Activated T-cell treated with anti-CD3 and anti-CD28 coated beads, Interleukin-2, amount 50 U/mL, for 4 hours (primary cell): Measurements from ENCODE around the gene PGLYRP3. TPM values are rescaled to one million over a fixed set of nuclear protein-coding genes. Genes with fewer than 3 reads are reported as not detected.
A peak's percentile ranks its signal among the peaks of the same experiment; 100 is the strongest.

ENCODE experiments used
- ATAC-seq, 2 donors: fragments of 200-7000 bp; cut with Tn5 transposase; one replicate each; pipeline ENCODE4 v1.10.0; 2021
- DNase-seq: peaks from one replicate; pipeline ENCODE4 v3.0.0-alpha.2; 2020
- H3K27me3 Mint-ChIP-seq: one replicate; pipeline ENCODE4 v1.8.0; 2021; ENCODE audit warnings: low read depth, mixed read lengths
- H3K36me3 Mint-ChIP-seq: one replicate; pipeline ENCODE4 v1.8.0; 2022; ENCODE audit warnings: mixed read lengths; ENCODE audit not compliant: insufficient read depth
- H3K4me1 Mint-ChIP-seq: one replicate; pipeline ENCODE4 v1.8.0; 2021; ENCODE audit warnings: low read depth, mixed read lengths
- H3K4me3 Mint-ChIP-seq: one replicate; pipeline ENCODE4 v1.8.0; 2021; ENCODE audit warnings: mild to moderate bottlenecking, moderate library complexity, mixed read lengths
- H3K9me3 Mint-ChIP-seq: one replicate; pipeline ENCODE4 v1.8.0; 2021; ENCODE audit warnings: mixed read lengths
- total RNA-seq, 3 donors: library from RNA; stranded (reverse); gene quantifications; one replicate each; pipeline ENCODE4 v1.2.1, GENCODE V29; 2021

PGLYRP3 gene
- total RNA-seq, 3 donors from 2014 or later: not detected

GRCh38 chr1:153309441-153309840 lies 3.3 kb downstream of the PGLYRP3 start:
- Mint-ChIP-seq H3K36me3 (no peaks in the 10 kb centered on the region), H3K9me3 (no peaks in the 10 kb centered on the region), H3K27me3 (peaks cover 13% of the 10 kb centered on the region), H3K4me1 (no peaks in the 10 kb centered on the region), H3K4me3 (no peak overlapping the region)
- ATAC-seq (no peak), DNase-seq (no peak)

DNA sequence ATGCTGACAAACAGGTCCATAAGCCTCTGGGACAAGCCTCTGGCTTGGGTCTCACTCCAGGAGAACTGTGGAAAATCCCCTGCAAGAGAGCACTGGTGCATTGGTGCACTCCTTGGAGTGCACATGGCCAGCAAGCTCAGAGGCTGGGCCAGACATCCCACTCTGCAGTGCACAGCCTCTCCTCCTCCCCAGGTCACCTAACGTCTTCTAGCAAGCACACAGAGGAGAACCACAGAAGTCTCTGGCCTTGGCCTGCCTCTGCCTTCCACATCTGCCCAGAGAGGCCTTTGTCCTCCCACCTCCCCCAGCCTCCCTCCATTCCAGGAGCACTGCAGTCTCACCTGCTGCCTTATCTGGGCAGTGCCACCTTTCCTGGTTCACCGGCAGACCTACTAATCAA lies 4.2 kb downstream of the PGLYRP3 start:
- no peak for DNase-seq
- H3K9me3 Mint-ChIP-seq: no peaks in the 10 kb centered on the region

DNA sequence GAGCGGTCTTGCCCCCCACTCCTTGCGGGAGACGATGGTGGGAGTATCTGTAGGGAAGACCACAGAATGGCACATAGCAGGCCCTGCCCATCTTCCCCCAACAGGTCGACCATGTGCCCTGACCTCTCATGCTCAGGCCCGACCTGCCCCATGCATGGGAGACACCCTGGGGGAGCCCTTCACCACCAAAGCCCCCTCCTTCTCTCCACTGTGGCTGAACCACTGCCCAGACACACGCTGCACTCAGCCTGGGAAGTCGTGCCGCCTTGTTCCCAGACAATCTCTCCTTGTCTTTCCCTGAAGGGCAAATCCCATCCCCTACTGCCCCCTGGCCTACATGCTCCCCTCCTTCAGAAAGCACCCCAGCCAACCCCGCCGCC lies 5.5 kb downstream of the PGLYRP3 start:
- Mint-ChIP-seq H3K4me1 (no peaks in the 10 kb centered on the region), H3K9me3 (no peaks in the 10 kb centered on the region), H3K27me3 (peaks cover 7% of the 10 kb centered on the region), H3K36me3 (no peaks in the 10 kb centered on the region), H3K4me3 (no peak overlapping the region)
- DNase-seq: no peak
- no peak for ATAC-seq

More for the DNA sequence above, 4.2 kb downstream of the PGLYRP3 start:
- no peak for ATAC-seq
- Mint-ChIP-seq H3K36me3 (no peaks in the 10 kb centered on the region), H3K27me3 (peaks cover 13% of the 10 kb centered on the region), H3K4me1 (no peaks in the 10 kb centered on the region), H3K4me3 (no peak overlapping the region)

DNA sequence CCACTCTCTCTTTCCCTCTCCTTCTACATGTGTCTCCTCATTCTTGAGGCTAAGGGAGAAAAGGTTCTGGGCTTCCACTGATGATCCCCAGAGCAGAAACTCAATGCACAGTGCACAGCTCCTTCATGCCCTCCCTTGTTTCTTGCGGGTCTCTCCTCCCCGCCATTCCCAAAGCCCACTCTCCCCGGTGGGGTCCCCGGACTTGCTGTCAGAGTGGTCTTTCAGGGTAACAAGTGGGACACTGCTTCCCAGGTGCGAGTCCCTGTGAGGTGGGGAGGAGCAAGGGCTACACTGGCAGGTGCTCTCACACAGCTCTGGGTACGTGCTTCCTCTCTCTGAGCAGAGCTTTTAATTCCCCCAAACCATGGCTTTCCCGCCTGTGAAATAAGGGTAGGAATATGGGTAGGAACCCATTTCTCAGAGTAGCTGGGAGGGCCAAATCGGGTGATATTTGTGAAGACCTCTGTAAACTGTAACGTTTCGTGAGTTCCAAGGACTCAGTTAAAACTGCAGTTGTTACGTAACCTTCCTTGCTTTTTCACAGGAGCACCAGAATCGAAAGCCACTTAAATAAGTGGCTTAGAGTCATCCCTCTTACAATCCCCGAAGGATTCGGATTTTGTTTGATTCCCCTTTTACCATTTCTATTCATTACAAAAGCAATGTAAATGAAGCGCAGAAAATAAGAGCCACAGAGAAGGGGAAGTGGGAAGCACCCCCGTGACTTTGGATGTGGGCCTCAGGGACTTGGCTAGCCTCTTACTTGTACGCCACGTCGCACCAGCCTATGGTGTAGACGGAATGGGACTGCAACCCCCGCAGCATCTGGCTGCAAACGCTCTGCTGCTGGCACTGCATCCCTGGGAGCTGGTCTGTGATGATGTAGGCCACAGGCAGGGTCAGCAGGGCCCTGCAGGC lies 6.2 kb downstream of the PGLYRP3 start:
- ATAC-seq: no peak
- DNase-seq: no peak
- H3K9me3 Mint-ChIP-seq: no peaks in the 10 kb centered on the region
- H3K27me3 Mint-ChIP-seq: peaks cover 7% of the 10 kb centered on the region
- no peaks in the 10 kb centered on the region for H3K4me1 Mint-ChIP-seq
- no peaks in the 10 kb centered on the region for H3K36me3 Mint-ChIP-seq
- no peak overlapping the region for H3K4me3 Mint-ChIP-seq

DNA sequence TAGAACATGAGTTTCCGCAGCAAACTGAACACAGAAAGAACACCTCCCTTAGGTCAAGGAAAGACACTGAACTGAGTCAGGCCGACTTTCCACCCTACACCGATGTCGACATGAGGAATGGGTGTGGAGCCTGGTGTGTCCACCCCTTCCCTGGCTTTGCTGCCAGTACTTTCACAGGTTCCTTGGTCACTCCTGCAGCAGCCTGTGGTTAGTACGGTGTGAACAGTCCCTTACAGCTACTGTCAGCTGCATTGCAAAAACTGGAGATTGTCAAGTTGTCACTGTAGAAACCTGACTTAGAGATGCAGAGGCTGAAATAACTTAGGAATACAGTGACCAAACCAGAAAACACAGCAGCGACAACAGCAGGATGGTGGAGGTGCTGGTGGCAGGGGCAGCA lies 7.1 kb downstream of the PGLYRP3 start:
- H3K4me1 Mint-ChIP-seq: no peaks in the 10 kb centered on the region
- H3K9me3 Mint-ChIP-seq: no peaks in the 10 kb centered on the region
- H3K4me3 Mint-ChIP-seq: no peak overlapping the region
- no peak for DNase-seq
- no peaks in the 10 kb centered on the region for H3K36me3 Mint-ChIP-seq
- peaks cover 7% of the 10 kb centered on the region for H3K27me3 Mint-ChIP-seq
- ATAC-seq: no peak

DNA sequence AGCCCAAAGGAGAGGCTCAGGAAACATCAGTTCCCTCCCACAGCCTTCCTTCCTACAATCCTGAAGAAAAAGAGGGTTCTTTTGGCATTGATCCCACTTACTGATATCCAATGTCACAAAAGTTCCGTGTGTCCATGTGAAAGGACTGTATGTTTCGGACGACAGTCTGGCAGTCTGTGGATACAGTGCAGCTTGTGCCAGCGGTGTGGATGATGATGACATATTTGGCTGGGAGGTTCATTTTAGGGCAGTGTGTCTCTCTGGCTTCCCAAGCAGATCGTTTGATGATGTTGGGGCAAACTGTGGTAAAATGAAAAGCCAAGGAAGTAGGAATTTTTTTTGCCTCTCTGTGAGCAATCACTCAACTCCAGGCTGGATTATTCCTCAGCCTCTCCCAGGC lies 10.4 kb downstream of the PGLYRP3 start:
- no peaks in the 10 kb centered on the region for H3K9me3 Mint-ChIP-seq
- no peaks in the 10 kb centered on the region for H3K36me3 Mint-ChIP-seq
- H3K4me3 Mint-ChIP-seq: no peak overlapping the region
- no peak for DNase-seq
- peaks cover 5% of the 10 kb centered on the region for H3K27me3 Mint-ChIP-seq
- no peaks in the 10 kb centered on the region for H3K4me1 Mint-ChIP-seq
- ATAC-seq: no peak

DNA sequence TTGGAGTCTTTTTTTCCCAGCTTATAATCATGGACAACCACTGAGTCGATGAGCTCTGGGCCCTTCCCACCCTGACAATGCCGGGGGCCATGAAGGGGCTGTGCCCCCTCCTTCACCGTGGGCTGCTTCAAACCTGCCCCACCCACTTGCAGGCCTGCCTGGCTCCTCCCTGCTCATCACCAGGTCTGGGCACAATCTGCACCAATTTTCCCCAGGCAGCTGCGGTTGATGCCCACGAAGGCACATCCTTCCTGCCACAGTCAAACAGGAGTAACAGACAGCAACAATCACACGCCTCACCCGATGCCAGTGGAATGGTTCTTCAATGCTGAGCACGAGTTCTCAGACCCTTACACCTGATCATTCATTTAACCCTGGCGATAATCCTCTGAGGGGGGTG lies 18.9 kb downstream of the PGLYRP3 start:
- no peak for ATAC-seq
- peaks cover 21% of the 10 kb centered on the region for H3K4me1 Mint-ChIP-seq
- peaks cover 7% of the 10 kb centered on the region for H3K27me3 Mint-ChIP-seq
- H3K9me3 Mint-ChIP-seq: no peaks in the 10 kb centered on the region
- DNase-seq: no peak
- no peak overlapping the region for H3K4me3 Mint-ChIP-seq
- no peaks in the 10 kb centered on the region for H3K36me3 Mint-ChIP-seq

DNA sequence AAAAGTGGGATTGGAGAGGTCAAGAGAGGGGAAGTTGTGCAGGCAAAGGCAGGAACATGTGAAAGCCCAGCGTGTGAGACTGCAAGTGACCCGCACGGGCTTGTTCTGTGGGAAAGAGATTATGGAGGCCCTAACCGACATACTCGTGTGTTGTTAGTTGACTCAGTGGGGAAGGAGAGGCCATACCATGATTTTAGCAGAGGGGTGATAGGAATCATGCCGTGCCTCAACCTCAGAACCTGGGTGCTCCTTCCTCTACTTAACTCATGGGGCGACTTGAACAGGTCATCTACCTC lies 19.3 kb downstream of the PGLYRP3 start:
- no peaks in the 10 kb centered on the region for H3K9me3 Mint-ChIP-seq
- no peaks in the 10 kb centered on the region for H3K36me3 Mint-ChIP-seq
- no peak for ATAC-seq
- H3K27me3 Mint-ChIP-seq: peaks cover 7% of the 10 kb centered on the region
- H3K4me3 Mint-ChIP-seq: no peak overlapping the region
- peaks cover 21% of the 10 kb centered on the region for H3K4me1 Mint-ChIP-seq
- DNase-seq: no peak

GRCh38 chr1:153292740-153293479 lies 19.8 kb downstream of the PGLYRP3 start:
- ATAC-seq: no peak
- H3K9me3 Mint-ChIP-seq: no peaks in the 10 kb centered on the region
- no peak for DNase-seq
- no peaks in the 10 kb centered on the region for H3K36me3 Mint-ChIP-seq
- H3K27me3 Mint-ChIP-seq: peaks cover 7% of the 10 kb centered on the region
- no peak overlapping the region for H3K4me3 Mint-ChIP-seq
- H3K4me1 Mint-ChIP-seq: peaks cover 21% of the 10 kb centered on the region

DNA sequence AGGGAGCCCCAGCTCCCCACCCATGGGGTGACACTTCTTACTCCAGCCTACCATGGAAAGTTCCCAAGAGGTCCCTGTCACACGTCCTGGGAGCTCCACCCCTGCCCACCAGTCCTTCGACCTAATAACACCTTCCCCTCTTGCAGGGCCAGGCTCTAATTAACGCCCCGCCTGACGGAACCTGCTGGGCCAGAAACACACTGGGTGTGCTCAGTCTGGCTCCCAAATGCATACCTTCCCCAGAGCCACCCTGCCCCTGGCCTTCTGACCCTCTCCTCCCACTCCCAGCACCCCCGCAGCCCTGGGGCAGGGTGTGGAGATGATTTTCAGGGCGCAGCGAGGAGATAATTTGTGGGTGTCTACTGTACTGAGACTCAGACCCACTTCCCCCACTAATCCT lies 20.6 kb downstream of the PGLYRP3 start:
- H3K27me3 Mint-ChIP-seq: peaks cover 7% of the 10 kb centered on the region
- H3K4me3 Mint-ChIP-seq: no peak overlapping the region
- no peaks in the 10 kb centered on the region for H3K9me3 Mint-ChIP-seq
- DNase-seq: no peak
- no peak for ATAC-seq
- H3K36me3 Mint-ChIP-seq: no peaks in the 10 kb centered on the region
- peaks cover 21% of the 10 kb centered on the region for H3K4me1 Mint-ChIP-seq

DNA sequence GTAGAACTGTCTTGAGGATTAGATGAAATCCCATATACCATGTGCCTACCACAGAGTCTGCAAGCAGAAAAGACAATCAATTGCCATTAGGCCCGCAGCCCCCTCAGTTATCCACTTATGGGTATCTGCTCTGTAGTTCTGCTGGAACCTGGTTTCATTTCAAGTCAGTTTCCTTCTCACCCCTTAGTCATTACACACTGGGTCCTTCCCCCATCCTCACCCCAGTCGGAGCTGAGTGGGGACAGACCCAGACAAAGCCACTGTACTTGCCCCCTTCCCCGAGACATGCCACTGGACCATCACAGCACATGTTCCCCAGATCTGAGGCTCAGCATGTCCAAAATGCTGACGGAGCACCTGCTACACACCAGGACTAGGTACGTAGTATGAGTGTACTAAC lies 21.2 kb downstream of the PGLYRP3 start:
- peaks cover 21% of the 10 kb centered on the region for H3K4me1 Mint-ChIP-seq
- DNase-seq (no peak), ATAC-seq (peak; percentile 46)
- no peaks in the 10 kb centered on the region for H3K9me3 Mint-ChIP-seq
- H3K36me3 Mint-ChIP-seq: no peaks in the 10 kb centered on the region
- H3K27me3 Mint-ChIP-seq: peaks cover 7% of the 10 kb centered on the region
- H3K4me3 Mint-ChIP-seq: no peak overlapping the region

GRCh38 chr1:153288634-153289275 lies 24.0 kb downstream of the PGLYRP3 start:
- ATAC-seq (no peak), DNase-seq (no peak)
- Mint-ChIP-seq H3K27me3 (peaks cover 11% of the 10 kb centered on the region), H3K4me1 (peaks cover 14% of the 10 kb centered on the region), H3K9me3 (no peaks in the 10 kb centered on the region), H3K4me3 (no peak overlapping the region), H3K36me3 (no peaks in the 10 kb centered on the region)

DNA sequence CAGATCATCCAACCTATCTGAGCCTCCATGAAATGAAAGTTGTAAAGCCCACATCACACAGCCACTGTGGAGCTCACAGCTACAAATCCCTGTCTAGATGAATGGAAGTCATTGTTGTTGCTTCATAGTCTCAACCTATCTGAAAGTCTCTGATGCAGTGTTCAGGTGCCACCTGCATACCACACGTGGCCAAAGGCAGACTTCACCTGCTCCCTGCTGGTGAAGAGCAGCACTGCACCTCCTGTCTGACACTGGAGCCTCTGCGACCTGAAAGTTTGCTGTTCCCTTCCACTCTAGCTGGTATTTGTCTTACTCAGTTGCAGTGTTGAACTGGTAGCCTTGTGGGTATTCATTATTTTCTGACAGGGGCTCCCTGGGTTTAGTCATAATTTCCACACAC lies 34.9 kb downstream of the PGLYRP3 start:
- peak in 1 of 2 donors; percentile 66 for ATAC-seq
- H3K36me3 Mint-ChIP-seq: no peaks in the 10 kb centered on the region

DNA sequence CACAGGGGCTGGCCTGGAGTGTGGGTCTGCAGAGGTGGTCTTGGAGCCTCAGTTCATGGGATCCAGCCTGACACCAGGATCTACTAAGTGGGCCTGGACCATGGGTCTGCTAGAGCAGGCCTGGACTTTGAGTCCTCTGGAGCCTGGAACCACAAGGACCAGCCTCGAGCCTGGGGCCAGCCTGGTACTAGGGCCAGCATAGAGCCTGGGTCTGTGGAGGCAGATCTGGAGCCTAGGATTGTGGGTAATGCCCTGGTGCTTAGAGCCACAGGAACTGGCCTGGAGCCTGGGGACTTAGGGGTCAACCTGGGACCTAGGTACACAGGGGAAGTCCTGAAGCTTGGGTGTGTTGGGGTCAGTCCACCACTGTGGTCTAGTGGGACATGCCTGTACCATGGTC lies 40.6 kb downstream of the PGLYRP3 start:
- Mint-ChIP-seq H3K4me3 (no peak overlapping the region), H3K9me3 (no peaks in the 10 kb centered on the region), H3K4me1 (no peaks in the 10 kb centered on the region), H3K36me3 (no peaks in the 10 kb centered on the region), H3K27me3 (peaks cover 44% of the 10 kb centered on the region)
- no peak for ATAC-seq
- DNase-seq: no peak

More for the DNA sequence above, 34.9 kb downstream of the PGLYRP3 start:
- H3K9me3 Mint-ChIP-seq: no peaks in the 10 kb centered on the region
- peaks cover 27% of the 10 kb centered on the region for H3K27me3 Mint-ChIP-seq
- H3K4me3 Mint-ChIP-seq: no peak overlapping the region
- peak; percentile 18 for DNase-seq
- no peaks in the 10 kb centered on the region for H3K4me1 Mint-ChIP-seq
